ENCODE results near the gene COX7C.
"Not testable (repeated sequence)": the region's sequence is repeated elsewhere in the genome, so short reads cannot be mapped to it uniquely, and the experiment has no call there.

Gene COX7C

DNA sequence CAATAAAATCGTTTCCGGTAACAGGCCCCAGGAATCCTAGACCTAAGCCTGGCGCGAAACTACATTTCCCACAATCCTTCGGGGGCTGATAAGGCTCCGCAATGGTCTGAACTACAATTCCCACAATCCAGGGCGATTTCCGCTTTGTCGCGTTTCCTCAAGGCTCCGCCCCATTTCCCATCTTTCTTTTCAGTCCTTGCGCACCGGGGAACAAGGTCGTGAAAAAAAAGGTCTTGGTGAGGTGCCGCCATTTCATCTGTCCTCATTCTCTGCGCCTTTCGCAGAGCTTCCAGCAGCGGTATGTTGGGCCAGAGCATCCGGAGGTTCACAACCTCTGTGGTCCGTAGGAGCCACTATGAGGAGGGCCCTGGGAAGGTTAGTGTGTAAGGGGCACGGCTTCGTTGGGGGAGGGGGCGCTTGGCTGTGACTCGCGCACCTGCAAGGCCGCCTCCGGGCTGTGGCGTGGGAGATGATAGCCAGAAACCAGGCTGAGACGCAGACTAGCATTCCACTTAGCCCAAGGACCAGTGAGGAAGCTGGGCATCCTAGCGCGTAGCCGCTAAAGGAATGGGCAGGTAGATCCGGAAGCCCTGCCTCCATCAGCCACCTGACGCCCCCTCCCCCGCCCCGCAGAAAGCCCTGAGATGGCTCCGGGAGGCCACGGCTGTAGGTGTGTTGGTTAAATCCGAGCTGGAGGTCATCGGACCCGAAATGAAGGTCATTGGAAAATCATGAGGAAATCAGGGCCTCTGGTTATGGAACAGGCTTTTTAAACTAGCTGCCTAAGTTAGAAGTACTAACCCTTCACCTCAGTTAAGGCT lies at the start of gene COX7C:
TSS of gene COX7C (plus strand) at position 186 of the 821 bp plus-strand sequence. CDS start at position 301, 115 bp downstream.
- DNase-seq (ENCODE audit: low read depth in 2 of 2) = peak; percentile 72 to 89

DNA sequence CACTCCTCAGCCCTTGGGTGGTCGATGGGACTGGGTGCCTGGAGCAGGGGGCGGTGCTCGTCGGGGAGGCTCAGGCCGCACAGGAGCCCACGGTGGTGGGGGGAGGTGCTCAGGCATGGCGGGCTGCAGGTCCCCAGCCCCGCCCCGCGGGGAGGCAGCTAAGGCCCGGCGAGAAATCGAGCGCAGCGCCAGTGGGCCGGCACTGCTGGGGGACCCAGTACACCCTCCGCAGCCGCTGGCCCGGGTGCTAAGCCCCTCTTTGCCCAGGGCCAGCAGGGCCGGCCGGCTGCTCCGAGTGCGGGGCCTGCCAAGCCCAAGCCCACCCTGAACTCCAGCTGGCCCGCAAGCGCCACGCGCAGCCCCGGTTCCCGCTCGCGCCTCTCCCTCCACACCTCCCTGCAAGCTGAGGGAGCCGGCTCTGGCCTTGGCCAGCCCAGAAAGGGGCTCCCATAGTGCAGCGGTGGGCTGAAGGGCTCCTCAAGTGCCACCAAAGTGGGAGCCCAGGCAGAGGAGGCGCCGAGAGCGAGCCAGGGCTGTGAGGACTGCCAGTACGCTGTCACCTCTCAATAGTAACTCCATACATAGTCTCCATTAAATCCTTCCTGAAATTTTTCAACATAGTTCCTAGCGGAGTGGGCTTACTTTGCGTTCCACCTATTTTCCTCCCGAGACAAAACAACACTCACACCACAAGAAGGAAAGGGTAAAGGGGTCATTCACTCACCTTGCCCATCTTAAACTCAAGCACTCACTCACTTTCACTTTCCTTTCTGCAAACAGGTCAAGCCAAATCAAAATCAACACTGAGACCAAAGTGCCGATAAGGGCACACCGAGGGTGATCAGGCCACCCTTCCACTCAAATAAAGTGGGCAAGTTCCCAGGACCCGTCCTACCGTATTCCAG lies 48.0 kb upstream of the COX7C start:
- DNase-seq (ENCODE audit: low read depth in 2 of 2) = not testable (repeated sequence)

GRCh38 chr5:86570427-86571083 lies 47.2 kb upstream of the COX7C start:
- DNase-seq (ENCODE audit: low read depth in 2 of 2) = no peak

- not testable (repeated sequence) for DNase-seq (ENCODE audit: low read depth in 2 of 2)
These were observed 46.6 kb upstream of the COX7C start for GRCh38 chr5:86571109-86571508.

- DNase-seq (ENCODE audit: low read depth in 2 of 2) = no peak
These were observed 44.8 kb upstream of the COX7C start for GRCh38 chr5:86572825-86573517.

- no peak for DNase-seq (ENCODE audit: low read depth in 2 of 2)
These were observed 38.2 kb upstream of the COX7C start for GRCh38 chr5:86579502-86579901.

DNA sequence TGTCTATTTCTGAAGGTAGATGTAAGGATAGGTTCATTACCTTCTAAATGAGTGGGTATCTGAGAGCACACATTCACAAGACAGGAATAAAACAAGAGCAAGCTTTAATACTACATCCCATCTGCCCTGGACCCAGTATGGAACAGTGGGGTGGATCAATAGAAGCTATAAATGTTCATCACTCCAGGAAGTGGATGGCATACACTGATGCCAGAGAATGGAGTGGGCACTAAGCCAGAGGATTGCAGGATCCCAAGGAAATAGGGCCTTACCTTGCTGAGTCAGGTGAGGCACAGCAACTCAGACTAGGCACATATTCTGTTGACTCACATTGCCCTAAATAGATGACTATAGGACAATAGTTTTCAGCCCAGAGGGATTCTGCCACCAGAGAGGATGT lies 21.3 kb upstream of the COX7C start:
- DNase-seq (ENCODE audit: low read depth in 2 of 2) = no peak

DNA sequence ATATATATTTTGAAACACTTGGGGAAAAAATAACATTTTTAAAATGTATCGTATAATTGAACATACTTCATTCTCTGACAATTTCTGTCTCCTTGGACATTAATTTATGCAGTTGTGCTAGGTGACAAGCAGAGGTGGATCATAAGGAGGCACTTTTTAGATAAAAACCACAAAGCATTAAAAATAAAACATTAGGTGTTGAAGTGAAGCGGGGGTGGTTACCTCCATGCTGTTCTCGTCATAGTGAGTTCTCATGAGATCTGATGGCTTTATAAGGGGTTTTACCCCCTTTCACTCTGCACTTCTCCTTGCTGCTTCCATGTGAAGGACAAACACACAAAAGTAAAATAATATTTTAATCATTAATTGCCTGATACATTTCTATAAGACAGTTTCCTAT lies 11.9 kb upstream of the COX7C start:
- DNase-seq (ENCODE audit: low read depth in 2 of 2) = no peak

GRCh38 chr5:86613455-86613854 lies 4.3 kb upstream of the COX7C start:
- no peak for DNase-seq (ENCODE audit: low read depth in 2 of 2)

DNA sequence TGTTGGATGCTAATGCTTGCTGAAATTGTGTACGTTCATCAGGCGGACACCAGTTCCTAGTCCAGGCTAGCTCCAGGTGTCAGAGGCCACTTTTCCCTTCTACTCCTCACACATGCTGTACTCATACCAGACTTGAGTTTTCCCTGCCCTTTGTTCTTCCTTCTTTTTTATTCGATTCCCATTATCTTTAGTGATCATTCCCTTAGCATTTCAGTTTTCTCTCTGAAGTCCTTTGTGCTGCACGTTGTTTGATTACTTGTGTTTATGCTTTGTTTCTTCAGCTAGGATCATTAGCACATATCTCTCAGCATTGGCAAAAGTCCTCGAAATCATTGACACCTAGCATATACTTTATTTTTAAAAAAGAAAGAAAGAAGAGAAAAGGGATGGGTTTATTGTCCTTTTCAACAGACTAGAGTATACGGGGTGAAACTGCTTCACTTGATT lies 409 bp upstream of the COX7C start:
- no peak for DNase-seq (ENCODE audit: low read depth in 2 of 2)

GRCh38 chr5:86623785-86624483 lies 6.2 kb downstream of the COX7C start:
- DNase-seq (ENCODE audit: low read depth in 2 of 2) = no peak

GRCh38 chr5:86625148-86625547 lies 7.4 kb downstream of the COX7C start:
- no peak for DNase-seq (ENCODE audit: low read depth in 2 of 2)

DNA sequence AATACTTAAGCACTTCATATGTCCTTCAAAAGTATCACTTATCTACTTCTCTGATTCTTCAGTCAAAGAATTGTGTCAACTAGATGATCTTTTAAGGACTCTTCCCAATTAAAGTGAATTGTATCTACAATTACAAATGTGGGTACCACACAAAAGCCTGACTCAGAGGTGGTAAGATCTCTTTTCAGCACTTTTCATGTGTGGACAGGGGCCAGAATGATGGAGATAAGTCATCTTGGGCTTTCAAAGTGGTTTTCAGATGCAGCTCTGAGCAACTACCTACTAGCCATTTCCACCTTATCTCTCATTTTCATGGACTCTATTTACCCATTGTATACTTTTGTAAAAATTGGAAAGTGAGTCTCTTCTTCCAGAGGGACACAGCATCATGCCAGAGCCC lies 8.4 kb downstream of the COX7C start:
- DNase-seq (ENCODE audit: low read depth in 2 of 2) = no peak

DNA sequence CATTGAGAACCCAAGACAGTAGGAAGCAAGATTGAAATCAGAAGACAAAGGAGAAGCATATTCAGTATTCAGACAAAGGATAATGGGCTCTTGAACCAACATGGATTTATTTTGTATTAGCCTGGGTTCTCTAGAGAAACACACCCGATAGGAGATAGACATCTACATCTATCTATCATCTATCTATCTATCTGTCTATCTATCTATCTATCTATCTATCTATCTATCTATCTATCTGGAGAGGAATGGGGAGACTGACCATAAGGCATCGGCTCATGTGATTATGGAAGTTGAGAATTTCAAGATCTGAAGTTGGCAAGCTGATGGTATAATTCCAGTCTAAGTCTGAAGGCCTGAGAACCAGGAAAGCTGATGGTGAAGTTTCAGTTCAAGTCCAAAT lies 13.4 kb downstream of the COX7C start:
- DNase-seq (ENCODE audit: low read depth in 2 of 2) = no peak

GRCh38 chr5:86640998-86641397 lies 23.3 kb downstream of the COX7C start:
- no peak for DNase-seq (ENCODE audit: low read depth in 2 of 2)

DNA sequence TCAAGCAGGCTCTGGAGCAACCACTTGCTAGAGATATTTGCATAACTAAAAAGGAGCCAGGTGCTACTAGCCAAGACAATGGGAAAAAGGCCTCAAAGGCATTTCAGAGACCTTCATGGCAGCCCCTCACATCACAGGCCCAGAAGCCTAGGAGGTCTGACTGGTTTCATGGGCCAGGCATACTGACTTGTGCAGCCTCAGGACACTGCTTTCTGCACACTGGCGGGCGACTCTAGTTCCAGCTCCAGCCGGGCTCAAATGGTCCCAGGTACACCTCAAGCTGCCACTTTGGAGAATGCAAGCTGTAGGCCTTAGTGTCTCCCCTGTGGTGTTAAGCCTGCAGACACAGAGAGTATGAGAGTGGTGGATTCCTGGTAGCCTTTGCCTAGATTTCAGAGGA lies 27.1 kb downstream of the COX7C start:
- no peak for DNase-seq (ENCODE audit: low read depth in 2 of 2)

DNA sequence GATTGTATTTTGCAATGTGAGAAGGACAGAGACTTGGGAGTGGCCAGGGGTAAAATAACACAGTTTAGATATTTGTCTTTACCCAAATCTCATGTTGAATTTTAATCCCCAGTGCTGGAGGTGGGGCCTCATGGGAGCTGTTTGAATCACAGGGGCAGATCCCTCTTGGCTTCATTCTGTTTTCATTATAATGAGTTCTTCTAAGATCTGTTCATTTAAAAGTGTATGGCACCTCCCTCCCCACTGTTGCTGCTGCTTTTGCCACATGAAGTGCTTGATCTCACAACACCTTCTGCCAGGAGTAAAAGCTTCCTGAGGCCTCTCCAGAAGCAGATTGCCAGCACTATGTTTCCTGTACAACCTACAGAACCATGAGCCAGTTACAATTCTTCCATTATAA lies 28.1 kb downstream of the COX7C start:
- no peak for DNase-seq (ENCODE audit: low read depth in 2 of 2)

GRCh38 chr5:86646671-86647070 lies 28.9 kb downstream of the COX7C start:
- no peak for DNase-seq (ENCODE audit: low read depth in 2 of 2)

- no peak for DNase-seq (ENCODE audit: low read depth in 2 of 2)
These were observed 32.2 kb downstream of the COX7C start for GRCh38 chr5:86649832-86650505.

GRCh38 chr5:86660771-86661170 lies 43.0 kb downstream of the COX7C start:
- not testable (repeated sequence) for DNase-seq (ENCODE audit: low read depth in 2 of 2)
